D721Med (cell line): Measurements from ENCODE around the gene MEIS1.

Experiments used
- DNase-seq: peaks from one replicate; pipeline ENCODE4 v3.0.0; 2011; ENCODE audit warnings: low spot score; ENCODE audit not compliant: insufficient read length
- FAIRE-seq: peaks from 2 replicates; lab custom pipeline; 2011; peaks lifted over from hg19 to GRCh38; lab: Jason Lieb, UNC
- CTCF ChIP-seq: IDR thresholded peaks from 2 replicates; pipeline ENCODE4 v1.5.1; 2012; ENCODE audit warnings: mild to moderate bottlenecking, control low read depth; ENCODE audit not compliant: insufficient read depth; ENCODE audit errors: missing control alignments

Gene MEIS1

GRCh38 chr2:66535574-66536289 is 100.8 kb downstream of the MEIS1 start:
- FAIRE-seq (no peak), DNase-seq (no peak)
- TF ChIP-seq CTCF = no peak

- no peak for TF ChIP-seq CTCF
- FAIRE-seq (no peak), DNase-seq (no peak)
Measured at GRCh38 chr2:66536290-66536673, 101.4 kb downstream of the MEIS1 start.

GRCh38 chr2:66536997-66537396 is 102.1 kb downstream of the MEIS1 start:
- TF ChIP-seq CTCF = no peak
- DNase-seq = peak; percentile 54
- peak; percentile 99 for FAIRE-seq

GRCh38 chr2:66538291-66538690 is 103.4 kb downstream of the MEIS1 start:
- DNase-seq (no peak), FAIRE-seq (no peak)
- TF ChIP-seq CTCF = no peak

GRCh38 chr2:66539452-66539851 is 104.5 kb downstream of the MEIS1 start:
- DNase-seq = no peak
- no peak for TF ChIP-seq CTCF
- no peak for FAIRE-seq

- TF ChIP-seq CTCF = no peak
- FAIRE-seq (no peak), DNase-seq (no peak)
Measured at GRCh38 chr2:66541646-66542045, 106.7 kb downstream of the MEIS1 start.

GRCh38 chr2:66543257-66543767 is 108.4 kb downstream of the MEIS1 start:
- TF ChIP-seq CTCF = no peak
- peak; percentile 46 for FAIRE-seq
- no peak for DNase-seq
